HG02885 (cell line): ENCODE measurements around the gene PDZRN3.

Experiments
- ATAC-seq: cut with Tn5 transposase; IDR thresholded peaks from one replicate; pipeline ENCODE4 v1.9.1; 2021; ENCODE audit warnings: mild to moderate bottlenecking; ENCODE audit not compliant: unreplicated experiment, poor library complexity

The PDZRN3 gene

DNA sequence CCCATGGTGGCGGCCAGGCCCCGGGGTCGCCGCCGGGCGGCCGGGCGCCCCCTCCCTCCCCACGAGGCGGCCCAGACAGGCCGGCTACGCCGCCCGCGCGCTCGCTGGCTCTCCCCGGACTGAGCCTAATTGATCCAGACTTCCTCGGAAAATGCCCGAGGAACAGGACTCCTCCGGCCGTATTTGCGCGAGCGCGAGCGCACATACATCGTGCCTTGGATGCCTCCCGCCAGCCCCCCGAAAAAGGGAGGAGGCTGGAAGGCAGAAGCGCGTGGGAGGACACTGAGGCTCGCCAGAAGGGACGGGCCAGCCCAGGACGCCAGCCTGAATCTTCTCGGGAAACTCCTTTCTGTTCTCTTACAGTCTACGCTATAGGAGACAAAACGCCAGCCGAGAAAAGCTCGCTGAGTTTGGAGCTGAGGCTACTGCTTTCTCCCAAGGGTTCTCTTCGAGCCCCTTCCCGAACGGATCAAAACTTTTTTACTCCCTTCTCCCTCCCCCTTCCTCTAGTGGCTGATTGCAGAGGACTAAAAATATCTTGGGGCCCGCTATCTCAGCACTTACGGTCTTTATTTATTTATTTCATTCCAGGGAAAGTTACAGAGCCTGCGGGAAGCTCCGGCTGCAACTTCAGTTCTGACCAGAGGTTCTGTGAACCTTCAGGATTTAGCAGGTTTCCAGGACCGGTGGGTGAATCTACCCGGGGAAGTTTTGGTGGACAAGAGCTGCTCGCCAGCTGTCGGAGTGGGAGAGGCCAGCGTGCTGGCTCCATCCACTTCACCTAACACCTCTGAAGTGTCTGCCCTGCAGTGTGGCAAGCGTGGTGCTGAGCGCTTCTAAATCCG, at the start of gene PDZRN3:
TSS of gene PDZRN3 (minus strand) at position 121 of the 845 bp plus-strand sequence.
- no peak for ATAC-seq

DNA sequence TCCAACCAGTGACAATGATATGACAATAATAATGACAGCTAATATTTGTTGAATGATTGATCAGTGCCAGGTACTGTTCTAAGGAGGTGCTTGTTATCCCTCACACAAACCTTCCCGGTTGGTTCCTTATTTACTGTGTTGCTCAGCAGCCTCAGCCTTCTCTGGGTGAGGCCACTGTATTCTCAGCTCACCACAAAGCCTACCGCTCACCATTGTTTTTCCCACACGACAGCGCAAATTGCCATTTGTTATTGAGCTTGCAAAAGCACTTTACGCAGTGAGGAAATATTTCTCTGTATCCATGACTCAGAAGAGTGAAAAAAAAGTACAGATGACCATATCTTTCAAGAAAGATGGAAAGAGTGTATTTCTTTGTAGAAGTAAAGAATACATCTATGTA, 49.5 kb upstream of the PDZRN3 start:
- no peak for ATAC-seq

DNA sequence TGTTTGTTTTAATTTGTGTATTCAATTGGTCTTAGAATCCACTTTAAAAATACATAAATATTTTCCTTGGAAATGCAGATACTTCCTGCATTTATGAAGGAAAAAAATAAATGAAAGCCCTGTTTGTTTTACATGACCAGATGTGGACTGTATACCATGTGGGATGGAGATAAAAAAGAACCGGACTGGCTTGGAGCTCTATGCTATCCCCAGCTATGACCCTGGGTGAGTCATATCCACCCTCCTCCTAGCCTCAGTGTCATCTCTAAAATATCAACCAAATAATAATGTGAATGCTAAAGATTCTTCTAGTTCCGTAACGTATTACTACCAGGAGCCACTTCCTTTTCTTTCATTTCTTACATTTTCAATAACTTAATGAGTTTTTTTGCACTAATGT, 44.5 kb upstream of the PDZRN3 start:
- ATAC-seq = no peak

DNA sequence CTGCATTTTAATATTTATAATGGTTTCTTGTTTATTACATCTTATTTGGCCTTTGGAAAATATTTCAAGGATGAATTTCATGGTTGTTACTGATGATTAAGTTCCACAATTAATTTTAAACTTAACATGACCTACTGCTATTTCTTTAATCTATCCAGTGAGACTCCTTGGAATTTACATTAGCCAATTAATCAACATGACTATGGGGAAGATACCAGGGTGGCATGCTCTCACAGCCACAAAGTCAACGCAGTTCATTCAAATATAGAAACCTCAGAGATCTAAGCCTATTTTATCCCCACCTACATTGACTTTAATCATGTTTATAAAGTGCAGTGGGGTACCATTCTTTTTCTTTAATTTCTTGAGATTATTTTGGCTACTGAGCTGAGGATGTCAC, 43.6 kb upstream of the PDZRN3 start:
- ATAC-seq = no peak

- no peak for ATAC-seq
Observed at GRCh38 chr3:73667889-73668288, 43.1 kb upstream of the PDZRN3 start.

DNA sequence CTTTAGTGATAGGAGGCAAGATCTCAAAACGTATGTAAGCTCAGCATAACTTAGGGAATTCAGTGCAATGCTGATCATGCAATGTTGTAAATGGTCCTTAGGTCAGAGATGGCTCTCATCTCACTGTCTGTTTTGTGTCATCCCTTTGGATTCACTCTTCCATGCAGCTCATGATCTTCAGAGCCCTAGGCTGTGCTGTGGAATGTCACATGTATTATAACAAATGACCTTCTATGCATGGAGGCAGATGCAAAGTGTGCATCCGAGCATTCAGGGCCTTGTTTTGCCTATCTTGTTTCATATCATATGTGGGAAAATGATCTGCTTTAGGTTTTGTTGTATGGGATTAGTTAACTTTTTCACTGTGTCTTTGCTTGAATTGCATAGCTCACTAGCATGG, 40.5 kb upstream of the PDZRN3 start:
- no peak for ATAC-seq

DNA sequence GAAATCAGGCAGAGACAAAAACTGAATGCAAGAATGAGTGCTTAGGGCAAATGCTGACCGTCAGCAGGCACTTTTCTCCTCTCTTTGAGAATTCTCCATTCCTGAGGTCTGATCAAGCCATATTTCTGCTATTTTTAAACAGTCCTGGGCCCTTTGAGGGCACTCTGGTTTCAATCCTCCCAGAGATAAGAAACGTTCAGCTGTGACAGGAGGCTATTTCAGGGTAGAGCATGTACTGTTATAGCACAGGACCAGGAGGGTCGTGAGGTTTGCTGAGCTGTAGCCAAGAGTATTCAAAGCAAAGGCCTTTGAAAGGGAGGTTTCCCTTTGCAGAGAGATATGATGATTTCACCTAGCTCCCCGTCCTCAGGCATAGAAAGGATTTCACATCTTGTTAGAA, 39.6 kb upstream of the PDZRN3 start:
- ATAC-seq = no peak

GRCh38 chr3:73663495-73663894, 38.8 kb upstream of the PDZRN3 start:
- ATAC-seq = no peak

DNA sequence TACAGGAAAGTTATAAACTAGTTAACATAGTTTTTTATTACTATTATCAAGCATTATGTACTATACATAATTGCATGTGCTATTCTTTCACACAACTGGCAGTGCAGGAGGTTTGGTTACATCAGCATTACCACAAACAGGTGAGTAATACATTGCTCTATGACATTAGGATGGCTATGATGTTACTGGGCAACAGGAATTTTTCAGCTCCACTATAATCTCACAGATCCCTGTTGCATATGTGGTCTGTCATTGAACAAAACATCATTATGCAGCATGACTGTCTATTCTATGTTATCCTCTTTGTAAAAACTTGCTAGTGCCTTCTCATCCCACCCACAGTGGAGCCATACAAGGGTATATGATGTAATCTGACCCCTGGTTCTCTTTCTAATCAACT, 36.5 kb upstream of the PDZRN3 start:
- ATAC-seq = no peak

DNA sequence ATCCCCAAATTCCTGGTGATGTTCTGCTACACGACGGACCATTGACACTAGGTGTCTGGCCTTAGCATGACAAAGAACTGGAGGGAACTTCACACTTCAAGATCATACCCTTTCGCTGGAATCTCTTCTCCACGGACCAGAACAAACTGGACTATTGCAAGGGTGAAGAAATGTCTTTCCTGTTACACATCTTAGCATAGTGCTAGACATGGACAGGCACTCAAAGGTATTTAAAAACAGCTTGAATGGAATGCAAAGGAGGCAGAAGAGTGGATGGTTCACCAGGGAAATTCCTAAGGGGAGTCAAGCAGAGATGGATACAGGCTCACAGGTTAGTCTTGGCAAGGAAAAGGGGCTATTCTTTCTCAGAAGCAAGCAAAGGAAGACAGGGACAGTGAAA, 33.5 kb upstream of the PDZRN3 start:
- no peak for ATAC-seq

DNA sequence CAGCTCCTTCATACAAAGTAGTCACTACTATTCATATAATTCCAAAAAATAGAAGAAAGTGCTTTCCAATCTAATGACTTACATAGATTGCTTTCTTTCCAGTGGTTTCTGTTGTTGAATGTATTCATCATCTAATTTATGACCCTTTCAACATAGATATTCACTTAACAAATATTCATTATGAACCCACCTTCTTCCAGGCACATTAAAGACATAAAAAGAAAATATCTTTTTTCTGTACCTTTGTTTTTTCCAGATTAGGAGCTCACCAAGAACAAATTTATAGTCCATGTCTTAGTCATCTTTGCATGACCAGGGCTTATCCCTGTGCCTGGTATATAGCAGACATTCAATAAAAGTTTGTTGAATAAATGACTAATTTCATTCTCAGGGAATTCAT, 32.4 kb upstream of the PDZRN3 start:
- ATAC-seq = no peak

GRCh38 chr3:73656241-73656890, 31.6 kb upstream of the PDZRN3 start:
- ATAC-seq = no peak

DNA sequence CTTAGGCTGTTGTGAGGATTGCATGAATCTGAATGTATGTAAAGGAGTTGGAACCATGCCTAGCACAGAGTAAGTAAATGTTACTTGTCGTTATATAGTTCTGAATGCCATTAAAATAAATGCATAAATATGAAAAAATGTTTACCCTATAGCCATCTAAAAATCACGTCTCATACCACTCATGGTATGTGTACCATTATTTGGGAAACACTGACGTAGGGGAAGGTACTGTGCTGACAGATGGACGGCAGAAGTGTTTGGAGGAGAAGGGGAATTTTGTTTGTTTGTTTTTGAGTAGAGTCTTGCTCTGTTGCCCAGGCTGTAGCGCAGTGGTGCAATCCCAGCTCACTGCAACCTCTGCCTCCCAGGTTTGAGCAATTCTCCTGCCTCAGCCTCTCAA, 30.5 kb upstream of the PDZRN3 start:
- ATAC-seq = no peak

- no peak for ATAC-seq
Observed at GRCh38 chr3:73653877-73654276, 29.1 kb upstream of the PDZRN3 start.

DNA sequence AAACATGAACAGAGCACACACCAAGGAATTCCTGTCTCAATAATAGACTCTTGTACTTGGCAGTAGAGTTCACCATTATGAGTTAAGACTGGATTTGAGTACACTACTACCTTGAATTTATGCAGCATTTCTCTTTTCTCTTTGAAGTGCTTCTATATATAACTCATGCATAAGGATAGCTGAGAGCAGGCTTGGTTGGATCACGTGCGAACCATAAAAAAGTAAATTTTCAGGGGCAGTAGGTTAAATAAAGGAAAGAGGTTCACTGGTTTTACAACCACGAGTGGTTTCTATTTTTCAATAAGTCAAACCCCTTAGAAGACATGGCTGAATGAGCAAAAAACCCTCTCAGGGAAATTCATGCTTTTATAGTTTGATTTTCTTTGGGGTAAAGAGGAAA, 28.6 kb upstream of the PDZRN3 start:
- ATAC-seq = no peak

- ATAC-seq = no peak
Observed at GRCh38 chr3:73652896-73653295, 28.2 kb upstream of the PDZRN3 start.

DNA sequence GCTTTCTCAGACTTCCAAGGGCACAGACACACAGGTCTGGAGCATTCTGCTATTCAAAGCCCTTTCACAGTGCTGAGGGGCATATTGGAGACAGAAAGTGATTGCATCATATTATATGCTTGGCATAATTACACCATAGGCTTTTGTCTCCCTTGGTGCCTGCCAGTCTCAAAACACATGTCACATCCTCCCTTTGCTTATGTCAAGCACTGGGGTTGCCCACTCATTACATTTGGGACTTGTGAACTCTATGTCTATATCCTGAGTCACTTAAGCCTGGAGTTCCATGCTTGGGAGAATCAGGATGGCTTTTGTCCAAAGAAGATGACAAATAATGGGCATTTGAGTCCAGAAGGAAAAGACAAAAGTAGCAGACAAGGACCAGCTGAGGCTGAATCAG, 12.3 kb upstream of the PDZRN3 start:
- no peak for ATAC-seq

- ATAC-seq = no peak
Observed at GRCh38 chr3:73635254-73635653, 10.5 kb upstream of the PDZRN3 start.

DNA sequence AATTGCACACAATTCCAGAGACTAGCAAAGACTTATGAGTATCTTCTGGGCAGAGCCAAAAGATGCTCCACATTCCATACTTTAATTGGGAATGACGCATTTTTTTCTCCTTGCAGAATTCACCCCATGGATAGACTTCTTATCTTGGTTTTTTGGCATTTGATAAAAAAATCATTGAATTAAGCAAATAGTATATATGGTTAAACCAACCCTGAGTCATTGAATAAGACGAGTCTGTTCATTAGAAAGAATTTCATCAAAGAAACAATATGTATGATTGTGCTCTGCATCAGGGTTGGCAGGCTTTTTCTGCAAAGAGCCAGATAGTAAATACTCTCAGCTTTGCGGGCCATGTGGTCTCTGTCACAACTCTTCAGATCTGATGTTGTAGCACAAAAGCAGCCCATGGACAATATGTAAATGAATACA, 9.2 kb upstream of the PDZRN3 start:
- no peak for ATAC-seq

DNA sequence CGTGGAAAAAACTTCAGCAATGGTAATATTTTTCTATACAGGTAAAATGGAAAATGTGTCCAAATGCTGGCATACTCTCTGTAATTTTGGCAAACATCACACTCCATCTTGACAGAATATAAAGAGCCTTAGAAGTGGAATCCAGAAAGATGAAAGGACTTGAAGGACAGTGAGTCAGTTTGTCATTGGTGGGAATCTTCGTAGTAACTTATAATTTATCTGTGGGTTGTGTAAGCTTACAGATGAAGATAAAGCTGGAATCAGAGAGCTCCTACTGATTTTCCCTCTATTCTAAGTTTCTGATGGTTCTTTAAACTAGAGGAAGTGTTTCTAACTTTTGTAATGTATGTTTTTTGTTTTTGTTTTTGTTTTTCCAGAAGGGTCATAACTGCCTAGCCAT, 8.7 kb upstream of the PDZRN3 start:
- ATAC-seq = no peak

DNA sequence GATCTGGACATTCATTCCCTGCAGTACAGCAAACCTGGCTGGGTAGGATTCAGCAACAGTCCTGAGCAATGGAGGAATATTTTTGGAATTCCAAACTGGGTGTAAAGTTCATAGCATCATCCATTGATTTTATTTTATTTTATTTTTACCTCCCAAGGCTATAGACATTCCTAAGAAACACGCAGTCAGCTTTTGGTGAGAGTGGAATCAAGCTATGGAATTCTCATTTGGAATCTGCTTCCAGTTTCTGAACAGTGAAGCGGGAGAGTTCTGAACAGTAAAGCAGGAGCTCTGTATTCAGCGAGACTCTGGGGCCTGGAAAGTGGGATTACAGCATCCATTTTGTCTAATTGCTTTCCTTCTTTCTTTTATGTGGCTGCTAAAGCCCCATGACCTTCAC, 1.4 kb upstream of the PDZRN3 start:
- ATAC-seq = no peak
